Measurements from ENCODE around the gene PRDM11. TPM values are rescaled to one million over a fixed set of nuclear protein-coding genes. Genes with fewer than 3 reads are reported as not detected.

Gene PRDM11
- total and polyA plus RNA-seq, 2 of the 8 experiments (the other 6 are each of a cell fraction or from before 2014, with no cell fraction given), result 3.6 to 11.7 TPM

DNA sequence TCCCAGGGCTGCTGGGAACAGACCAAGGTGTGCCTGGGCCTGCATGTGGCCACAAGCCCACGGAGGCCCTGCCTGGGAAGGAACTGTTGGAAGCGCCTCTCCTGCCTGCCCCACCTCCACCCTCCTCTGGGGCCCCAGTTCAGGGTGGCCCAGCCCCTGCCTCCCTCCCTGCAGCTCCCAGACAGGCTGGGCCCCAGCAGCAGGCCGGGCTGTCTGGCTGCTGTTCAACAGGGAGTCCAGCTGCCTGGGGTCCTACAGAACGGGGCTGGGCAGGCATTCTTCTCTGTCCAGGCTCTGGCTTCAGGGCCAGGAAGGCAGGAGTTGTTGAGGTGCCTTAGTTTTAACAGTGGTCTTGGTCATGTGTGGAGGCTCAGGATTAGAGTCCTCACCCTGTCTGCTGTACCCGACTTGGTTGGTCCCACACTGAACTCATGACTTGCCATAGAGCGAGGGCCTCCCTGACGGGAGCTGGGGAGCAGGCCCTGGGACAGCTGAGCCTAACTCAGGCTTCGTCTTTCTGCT is 11.8 kb downstream of the PRDM11 start (continued):
- TF ChIP-seq, protein P1, sequence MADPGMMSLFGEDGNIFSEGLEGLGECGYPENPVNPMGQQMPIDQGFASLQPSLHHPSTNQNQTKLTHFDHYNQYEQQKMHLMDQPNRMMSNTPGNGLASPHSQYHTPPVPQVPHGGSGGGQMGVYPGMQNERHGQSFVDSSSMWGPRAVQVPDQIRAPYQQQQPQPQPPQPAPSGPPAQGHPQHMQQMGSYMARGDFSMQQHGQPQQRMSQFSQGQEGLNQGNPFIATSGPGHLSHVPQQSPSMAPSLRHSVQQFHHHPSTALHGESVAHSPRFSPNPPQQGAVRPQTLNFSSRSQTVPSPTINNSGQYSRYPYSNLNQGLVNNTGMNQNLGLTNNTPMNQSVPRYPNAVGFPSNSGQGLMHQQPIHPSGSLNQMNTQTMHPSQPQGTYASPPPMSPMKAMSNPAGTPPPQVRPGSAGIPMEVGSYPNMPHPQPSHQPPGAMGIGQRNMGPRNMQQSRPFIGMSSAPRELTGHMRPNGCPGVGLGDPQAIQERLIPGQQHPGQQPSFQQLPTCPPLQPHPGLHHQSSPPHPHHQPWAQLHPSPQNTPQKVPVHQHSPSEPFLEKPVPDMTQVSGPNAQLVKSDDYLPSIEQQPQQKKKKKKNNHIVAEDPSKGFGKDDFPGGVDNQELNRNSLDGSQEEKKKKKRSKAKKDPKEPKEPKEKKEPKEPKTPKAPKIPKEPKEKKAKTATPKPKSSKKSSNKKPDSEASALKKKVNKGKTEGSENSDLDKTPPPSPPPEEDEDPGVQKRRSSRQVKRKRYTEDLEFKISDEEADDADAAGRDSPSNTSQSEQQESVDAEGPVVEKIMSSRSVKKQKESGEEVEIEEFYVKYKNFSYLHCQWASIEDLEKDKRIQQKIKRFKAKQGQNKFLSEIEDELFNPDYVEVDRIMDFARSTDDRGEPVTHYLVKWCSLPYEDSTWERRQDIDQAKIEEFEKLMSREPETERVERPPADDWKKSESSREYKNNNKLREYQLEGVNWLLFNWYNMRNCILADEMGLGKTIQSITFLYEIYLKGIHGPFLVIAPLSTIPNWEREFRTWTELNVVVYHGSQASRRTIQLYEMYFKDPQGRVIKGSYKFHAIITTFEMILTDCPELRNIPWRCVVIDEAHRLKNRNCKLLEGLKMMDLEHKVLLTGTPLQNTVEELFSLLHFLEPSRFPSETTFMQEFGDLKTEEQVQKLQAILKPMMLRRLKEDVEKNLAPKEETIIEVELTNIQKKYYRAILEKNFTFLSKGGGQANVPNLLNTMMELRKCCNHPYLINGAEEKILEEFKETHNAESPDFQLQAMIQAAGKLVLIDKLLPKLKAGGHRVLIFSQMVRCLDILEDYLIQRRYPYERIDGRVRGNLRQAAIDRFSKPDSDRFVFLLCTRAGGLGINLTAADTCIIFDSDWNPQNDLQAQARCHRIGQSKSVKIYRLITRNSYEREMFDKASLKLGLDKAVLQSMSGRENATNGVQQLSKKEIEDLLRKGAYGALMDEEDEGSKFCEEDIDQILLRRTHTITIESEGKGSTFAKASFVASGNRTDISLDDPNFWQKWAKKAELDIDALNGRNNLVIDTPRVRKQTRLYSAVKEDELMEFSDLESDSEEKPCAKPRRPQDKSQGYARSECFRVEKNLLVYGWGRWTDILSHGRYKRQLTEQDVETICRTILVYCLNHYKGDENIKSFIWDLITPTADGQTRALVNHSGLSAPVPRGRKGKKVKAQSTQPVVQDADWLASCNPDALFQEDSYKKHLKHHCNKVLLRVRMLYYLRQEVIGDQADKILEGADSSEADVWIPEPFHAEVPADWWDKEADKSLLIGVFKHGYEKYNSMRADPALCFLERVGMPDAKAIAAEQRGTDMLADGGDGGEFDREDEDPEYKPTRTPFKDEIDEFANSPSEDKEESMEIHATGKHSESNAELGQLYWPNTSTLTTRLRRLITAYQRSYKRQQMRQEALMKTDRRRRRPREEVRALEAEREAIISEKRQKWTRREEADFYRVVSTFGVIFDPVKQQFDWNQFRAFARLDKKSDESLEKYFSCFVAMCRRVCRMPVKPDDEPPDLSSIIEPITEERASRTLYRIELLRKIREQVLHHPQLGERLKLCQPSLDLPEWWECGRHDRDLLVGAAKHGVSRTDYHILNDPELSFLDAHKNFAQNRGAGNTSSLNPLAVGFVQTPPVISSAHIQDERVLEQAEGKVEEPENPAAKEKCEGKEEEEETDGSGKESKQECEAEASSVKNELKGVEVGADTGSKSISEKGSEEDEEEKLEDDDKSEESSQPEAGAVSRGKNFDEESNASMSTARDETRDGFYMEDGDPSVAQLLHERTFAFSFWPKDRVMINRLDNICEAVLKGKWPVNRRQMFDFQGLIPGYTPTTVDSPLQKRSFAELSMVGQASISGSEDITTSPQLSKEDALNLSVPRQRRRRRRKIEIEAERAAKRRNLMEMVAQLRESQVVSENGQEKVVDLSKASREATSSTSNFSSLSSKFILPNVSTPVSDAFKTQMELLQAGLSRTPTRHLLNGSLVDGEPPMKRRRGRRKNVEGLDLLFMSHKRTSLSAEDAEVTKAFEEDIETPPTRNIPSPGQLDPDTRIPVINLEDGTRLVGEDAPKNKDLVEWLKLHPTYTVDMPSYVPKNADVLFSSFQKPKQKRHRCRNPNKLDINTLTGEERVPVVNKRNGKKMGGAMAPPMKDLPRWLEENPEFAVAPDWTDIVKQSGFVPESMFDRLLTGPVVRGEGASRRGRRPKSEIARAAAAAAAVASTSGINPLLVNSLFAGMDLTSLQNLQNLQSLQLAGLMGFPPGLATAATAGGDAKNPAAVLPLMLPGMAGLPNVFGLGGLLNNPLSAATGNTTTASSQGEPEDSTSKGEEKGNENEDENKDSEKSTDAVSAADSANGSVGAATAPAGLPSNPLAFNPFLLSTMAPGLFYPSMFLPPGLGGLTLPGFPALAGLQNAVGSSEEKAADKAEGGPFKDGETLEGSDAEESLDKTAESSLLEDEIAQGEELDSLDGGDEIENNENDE (IDR thresholded peaks at IDR 0.05; ENCODE audit: insufficient replicate concordance, low read length), result no peak
- TF ChIP-seq BACH1 (IDR thresholded peaks at IDR 0.05; ENCODE audit: low read length) (no peak), SUZ12 (IDR thresholded peaks at IDR 0.05; ENCODE audit: low read length) (no peak), CEBPB (IDR thresholded peaks at IDR 0.05; ENCODE audit: low read depth, low read length) (no peak), FOSL1 (IDR thresholded peaks at IDR 0.05; ENCODE audit: insufficient read depth, low read depth, low read length) (no peak), RFX5 (IDR thresholded peaks at IDR 0.05; ENCODE audit: borderline replicate concordance, low read depth, low read length) (no peak), CHD1 (IDR thresholded peaks at IDR 0.05; ENCODE audit: low read depth, low read length) (no peak), TEAD4 (IDR thresholded peaks at IDR 0.05; ENCODE audit: low read depth, low read length) (no peak), CREB1 (IDR thresholded peaks at IDR 0.05) (no peak)
- TF ChIP-seq, protein P2, sequence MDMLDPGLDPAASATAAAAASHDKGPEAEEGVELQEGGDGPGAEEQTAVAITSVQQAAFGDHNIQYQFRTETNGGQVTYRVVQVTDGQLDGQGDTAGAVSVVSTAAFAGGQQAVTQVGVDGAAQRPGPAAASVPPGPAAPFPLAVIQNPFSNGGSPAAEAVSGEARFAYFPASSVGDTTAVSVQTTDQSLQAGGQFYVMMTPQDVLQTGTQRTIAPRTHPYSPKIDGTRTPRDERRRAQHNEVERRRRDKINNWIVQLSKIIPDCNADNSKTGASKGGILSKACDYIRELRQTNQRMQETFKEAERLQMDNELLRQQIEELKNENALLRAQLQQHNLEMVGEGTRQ (IDR thresholded peaks at IDR 0.05; ENCODE audit: low read length), result no peak

All from H1 (cell line).